ENCODE data around the gene MYOD1.

DNA sequence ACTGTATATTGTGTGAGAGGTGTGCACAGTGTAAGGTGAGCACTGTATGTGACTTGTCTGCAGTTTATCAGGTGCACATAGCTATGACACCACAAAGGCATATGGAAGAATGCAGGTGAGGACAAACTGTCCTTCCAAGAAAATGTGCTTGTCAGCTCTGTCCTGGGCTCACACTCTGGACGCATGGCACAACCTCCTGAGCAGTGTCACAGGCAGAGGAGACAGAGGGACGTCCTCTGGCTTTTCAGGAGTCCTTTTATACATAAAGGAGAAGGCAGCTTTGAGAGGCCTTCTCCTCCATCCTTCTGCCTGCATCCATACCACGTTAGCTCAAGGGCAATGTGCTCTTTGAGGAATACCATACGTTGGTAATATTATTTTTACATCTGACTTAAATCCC lies 7.5 kb upstream of the MYOD1 start:
- TF ChIP-seq CTCF (conservative IDR thresholded peaks at IDR 0.05 in 1 of 2, IDR thresholded peaks at IDR 0.05 in 1 of 2; ENCODE audit: extremely low read depth in 1 of 2, insufficient read depth in 1 of 2, low read depth in 1 of 2, low read length in 2 of 2) (no peak), EZH2 (IDR thresholded peaks at IDR 0.05; ENCODE audit: borderline replicate concordance, low read length) (no peak)

Measured in mammary epithelial cell (primary cell).